Measurements from ENCODE around the gene C2CD4C.

- TF ChIP-seq, protein P1, sequence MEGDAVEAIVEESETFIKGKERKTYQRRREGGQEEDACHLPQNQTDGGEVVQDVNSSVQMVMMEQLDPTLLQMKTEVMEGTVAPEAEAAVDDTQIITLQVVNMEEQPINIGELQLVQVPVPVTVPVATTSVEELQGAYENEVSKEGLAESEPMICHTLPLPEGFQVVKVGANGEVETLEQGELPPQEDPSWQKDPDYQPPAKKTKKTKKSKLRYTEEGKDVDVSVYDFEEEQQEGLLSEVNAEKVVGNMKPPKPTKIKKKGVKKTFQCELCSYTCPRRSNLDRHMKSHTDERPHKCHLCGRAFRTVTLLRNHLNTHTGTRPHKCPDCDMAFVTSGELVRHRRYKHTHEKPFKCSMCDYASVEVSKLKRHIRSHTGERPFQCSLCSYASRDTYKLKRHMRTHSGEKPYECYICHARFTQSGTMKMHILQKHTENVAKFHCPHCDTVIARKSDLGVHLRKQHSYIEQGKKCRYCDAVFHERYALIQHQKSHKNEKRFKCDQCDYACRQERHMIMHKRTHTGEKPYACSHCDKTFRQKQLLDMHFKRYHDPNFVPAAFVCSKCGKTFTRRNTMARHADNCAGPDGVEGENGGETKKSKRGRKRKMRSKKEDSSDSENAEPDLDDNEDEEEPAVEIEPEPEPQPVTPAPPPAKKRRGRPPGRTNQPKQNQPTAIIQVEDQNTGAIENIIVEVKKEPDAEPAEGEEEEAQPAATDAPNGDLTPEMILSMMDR (IDR thresholded peaks at IDR 0.05), result no peak
- no peak for TF ChIP-seq POLR2A (IDR thresholded peaks at IDR 0.05)
Observed at GRCh38 chr19:370641-371330, 38.2 kb downstream of the C2CD4C start.
